Measurements from ENCODE around the gene KIF5A.
"Not testable (repeated sequence)": the region's sequence is repeated elsewhere in the genome, so short reads cannot be mapped to it uniquely, and the experiment has no call there.

GRCh38 chr12:57517718-57518117, 32.1 kb upstream of the KIF5A start:
- not testable (repeated sequence) for TF ChIP-seq CTCF (conservative IDR thresholded peaks at IDR 0.05 in 1 of 2, IDR thresholded peaks at IDR 0.05 in 1 of 2; ENCODE audit: extremely low read depth in 1 of 2, insufficient read depth in 1 of 2, low read depth in 1 of 2, low read length in 2 of 2); EZH2 (IDR thresholded peaks at IDR 0.05; ENCODE audit: borderline replicate concordance, low read length)

All from mammary epithelial cell (primary cell).